ENCODE data around the gene TMEM121B.

GRCh38 chr22:17103351-17103750 lies 17.8 kb downstream of the TMEM121B start:
- TF ChIP-seq CTCF (IDR thresholded peaks at IDR 0.05; ENCODE audit: low read length) (no peak), EZH2 (IDR thresholded peaks at IDR 0.05; ENCODE audit: borderline replicate concordance, low read length) (no peak)
